ENCODE measurements around the gene CD200R1. TPM values are rescaled to one million over a fixed set of nuclear protein-coding genes. Genes with fewer than 3 reads are reported as not detected.

Gene CD200R1
- total and polyA plus RNA-seq, 9 of the 15 experiments (the other 6 are each of a cell fraction or from before 2014, with no cell fraction given), result 0.04 to 0.23 (median 0.09) TPM; not detected in 5

- Histone ChIP-seq H3K4me1 (replicated peaks in 1 of 2; ENCODE audit: control insufficient read depth in 2 of 2, insufficient read depth in 2 of 2, low read length in 2 of 2) (no peaks in the 10 kb centered on the region; a peak in 1 of 5 replicates), H2AFZ (ENCODE audit: low read depth, low read length) (peak overlapping the region; percentile 45; the same call in 1 of the 2 replicates), H4K20me1 (replicated peaks; ENCODE audit: control insufficient read depth, insufficient read depth, low read length) (no peaks in the 10 kb centered on the region), H3K4me2 (ENCODE audit: insufficient read depth, low read length) (peak overlapping the region; percentile 7; the same call in 1 of the 2 replicates), H3K36me3 (ENCODE audit: control insufficient read depth, insufficient read depth, low read length) (no peaks in the 10 kb centered on the region), H3K27me3 (ENCODE audit: control insufficient read depth in 2 of 2, insufficient read depth in 2 of 2, low read length in 2 of 2) (no peaks in the 10 kb centered on the region; a peak in 1 of 5 replicates), H3K27ac (ENCODE audit: extremely low read depth, low read depth, low read length) (no peak overlapping the region), H3K79me2 (ENCODE audit: control insufficient read depth, insufficient read depth, low read length) (no peaks in the 10 kb centered on the region), H3K9me1 (ENCODE audit: control insufficient read depth, insufficient read depth, low read length) (no peaks in the 10 kb centered on the region), H3K9me3 (replicated peaks; ENCODE audit: control insufficient read depth, insufficient read depth, low read depth, low read length) (no peaks in the 10 kb centered on the region), H3K4me3 (no peak overlapping the region), H3K9ac (ENCODE audit: insufficient read depth in 1 of 2, low read depth in 2 of 2, low read length in 2 of 2) (no peak overlapping the region; a peak in 1 of 4 replicates)
- DNase-seq (ENCODE audit: extremely low read depth in 1 of 4, low spot score in 3 of 4) (peak in 2 of 4 experiments; percentile 18 to 69), ATAC-seq (peak; percentile 84), FAIRE-seq (peak; percentile 89)
- no TSS peak for BruUV-seq (replicated peaks)
- POLR2A ChIA-PET, result no interaction called here
- WGBS (ENCODE audit: insufficient coverage, low coverage, missing lambda C conversion rate), result 3% methylated on average over 4 of the region's 5 CpGs
- intact Hi-C loops (cut with micrococcal nuclease), result no loop called here
- in situ Hi-C loops (cut with MboI), result no loop called here
- CTCF ChIA-PET (ENCODE audit: low intra/inter-chr PET ratio), result no interaction called here
- no peak for TF ChIP-seq ATF2 (CRISPR knock-in tag; IDR thresholded peaks at IDR 0.05)
- 0 out of 2 replicates have a peak, but pooled peaks have one; percentile 25 for TF ChIP-seq CTBP1 (IDR thresholded peaks at IDR 0.05; ENCODE audit: borderline replicate concordance)
- no peak for TF ChIP-seq MNT (conservative IDR thresholded peaks at IDR 0.05)
- no peak for TF ChIP-seq SOX6 (IDR thresholded peaks at IDR 0.05)
- no peak for TF ChIP-seq ESRRB (CRISPR knock-in tag; IDR thresholded peaks at IDR 0.05; ENCODE audit: borderline replicate concordance)
- TF ChIP-seq ZNF561 (CRISPR knock-in tag; conservative IDR thresholded peaks at IDR 0.05), result no peak
- peak; percentile 97 for TF ChIP-seq MAFG (tag; conservative IDR thresholded peaks at IDR 0.05)
- TF ChIP-seq STAT5A (IDR thresholded peaks at IDR 0.05; ENCODE audit: borderline replicate concordance, low read length), result no peak
- TF ChIP-seq TCF3 (CRISPR knock-in tag; IDR thresholded peaks at IDR 0.05), result no peak
- TF ChIP-seq BHLHE40 (IDR thresholded peaks at IDR 0.05; ENCODE audit: low read length), result no peak
- TF ChIP-seq SMAD1 (IDR thresholded peaks at IDR 0.05; ENCODE audit: low read depth, low read length, partially characterized antibody), result no peak
- no peak for TF ChIP-seq POLR2H (tag; IDR thresholded peaks at IDR 0.05; ENCODE audit: low read depth)
- TF ChIP-seq ZNF280A (IDR thresholded peaks at IDR 0.05; ENCODE audit: low read depth, partially characterized antibody), result no peak
- no peak for TF ChIP-seq KAT8 (IDR thresholded peaks at IDR 0.05; ENCODE audit: low read depth)
- TF ChIP-seq CHD4 (IDR thresholded peaks at IDR 0.05; ENCODE audit: insufficient read depth, insufficient replicate concordance, low read depth, low read length, poor library complexity, severe bottlenecking), result no peak
- TF ChIP-seq HCFC1 (IDR thresholded peaks at IDR 0.05; ENCODE audit: low read depth, low read length), result no peak
- TF ChIP-seq ZNF282 (CRISPR knock-in tag; IDR thresholded peaks at IDR 0.05), result no peak
Observed at GRCh38 chr3:112894258-112894657, 80.6 kb downstream of the CD200R1 start.

All from K562 (cell line).